Activated CD4-positive, alpha-beta T cell treated with anti-CD3 and anti-CD28 coated beads for 4 hours (primary cell): ENCODE results near the gene LEMD1.
A peak's percentile ranks its signal among the peaks of the same experiment; 100 is the strongest.
"Not testable (repeated sequence)": the region's sequence is repeated elsewhere in the genome, so short reads cannot be mapped to it uniquely, and the experiment has no call there.

Experiments used
- DNase-seq, 2 donors: peaks; one replicate each; pipeline ENCODE4 v3.0.0-alpha.2; 2020

Gene LEMD1

DNA sequence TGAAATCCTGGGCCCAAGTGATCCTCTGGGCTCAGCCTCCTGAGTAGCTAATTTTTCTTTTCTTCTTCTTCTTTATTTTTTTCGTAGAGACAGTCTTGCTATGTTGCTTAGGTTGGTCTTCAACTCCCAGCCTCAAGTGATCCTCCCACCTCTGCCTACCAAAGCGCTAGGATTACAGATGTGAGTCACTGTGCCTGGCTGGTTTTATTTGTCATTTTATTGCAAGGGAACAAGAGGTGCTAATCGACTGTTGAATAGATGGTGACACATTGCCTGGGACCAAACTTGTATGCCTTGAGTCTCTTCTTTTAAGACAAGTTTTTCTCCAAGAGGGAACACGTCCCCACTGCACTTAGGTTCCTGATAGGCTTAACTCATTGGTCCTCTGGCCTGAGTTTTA is 45.1 kb downstream of the LEMD1 start:
- DNase-seq = no peak

DNA sequence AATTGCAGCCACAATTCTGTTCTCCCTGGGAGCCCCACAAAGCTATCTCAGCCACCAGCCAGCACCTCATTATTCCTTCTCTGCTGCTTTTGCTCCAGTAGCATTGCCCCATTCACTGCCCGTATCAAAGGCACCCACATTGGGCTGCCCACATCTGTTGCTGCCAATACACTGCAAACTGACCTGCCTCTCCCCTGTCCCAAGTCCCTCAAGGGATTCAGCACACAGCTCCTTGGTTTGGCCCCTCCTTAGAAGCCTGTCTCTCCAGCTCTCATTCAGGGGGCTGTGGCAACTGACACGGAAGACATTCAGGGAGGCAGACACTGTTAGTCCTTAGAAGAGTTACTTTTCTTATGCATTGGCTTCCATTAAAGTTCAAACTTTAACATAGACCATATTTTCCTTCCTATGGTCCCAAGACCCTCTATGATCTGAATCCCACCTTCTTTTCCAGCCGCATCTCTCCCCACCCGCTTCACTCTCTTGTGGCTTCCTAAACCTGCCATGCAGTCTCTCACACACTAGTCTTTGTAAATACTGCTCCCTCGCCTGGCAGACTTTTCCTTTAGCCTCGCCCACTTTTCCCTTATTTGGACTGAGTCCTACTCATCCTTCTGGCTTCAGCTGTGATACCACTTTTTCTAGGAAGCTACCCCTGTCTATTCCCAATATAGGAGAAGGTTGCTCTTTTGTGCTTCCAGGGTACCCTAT is 45.9 kb downstream of the LEMD1 start:
- DNase-seq = no peak

DNA sequence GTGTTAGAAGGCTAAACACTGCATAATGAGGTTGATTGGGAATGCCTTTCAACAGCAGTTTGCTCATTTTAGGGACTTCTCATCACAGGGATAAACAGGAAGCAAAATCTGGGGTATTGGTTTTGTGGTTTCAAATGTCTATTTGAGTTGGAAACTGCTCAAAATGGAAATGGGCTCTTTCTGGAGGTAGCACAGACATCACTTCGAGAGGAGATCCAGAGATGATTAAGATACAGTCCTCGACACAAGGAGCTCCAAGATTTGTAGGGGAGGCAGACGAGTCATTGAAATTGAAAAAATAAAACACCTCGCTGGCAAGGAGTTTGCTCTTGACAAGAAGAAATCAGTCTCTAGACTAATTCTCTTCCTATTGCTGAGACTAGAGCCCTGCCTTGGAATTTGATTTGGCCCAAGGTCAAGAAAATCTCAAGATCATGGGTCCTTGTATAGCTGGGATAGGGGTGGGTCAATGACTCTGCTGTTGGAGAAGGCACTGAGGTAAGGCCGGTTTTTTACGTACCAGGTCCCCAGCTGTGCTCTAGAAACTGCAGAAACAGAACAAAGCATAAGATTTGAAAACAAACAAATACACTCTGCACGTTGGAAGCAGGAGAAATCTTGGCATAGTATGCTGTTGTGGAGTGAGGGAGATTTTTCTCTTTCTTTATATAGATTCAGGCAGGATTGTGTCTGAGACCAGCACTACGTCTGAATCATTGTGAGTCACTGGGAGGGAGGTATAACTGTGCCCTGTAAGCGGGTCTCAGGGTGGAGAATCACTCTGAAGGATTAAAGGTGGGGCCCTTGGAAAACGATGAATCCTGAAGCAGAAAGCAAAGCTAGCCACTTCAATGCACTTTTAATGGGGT is 47.4 kb downstream of the LEMD1 start:
- no peak for DNase-seq

DNA sequence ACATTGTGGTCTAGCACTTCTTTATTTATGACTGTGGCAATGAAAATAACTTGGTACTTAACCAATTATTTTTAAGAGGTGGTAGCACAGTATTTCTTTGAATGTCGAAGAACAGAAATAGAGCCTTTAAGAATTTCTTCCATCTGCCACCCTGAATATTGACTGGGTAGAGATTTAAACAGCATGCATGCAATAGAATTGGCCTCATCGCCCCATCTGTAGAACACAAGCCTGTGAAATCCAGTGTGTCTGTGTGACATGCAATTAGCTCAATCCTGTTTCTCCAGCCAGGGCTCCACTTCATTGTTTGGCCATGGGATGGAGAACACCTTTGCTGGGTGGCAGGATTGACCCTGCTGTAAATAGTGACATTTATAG is 48.1 kb downstream of the LEMD1 start:
- DNase-seq = no peak

DNA sequence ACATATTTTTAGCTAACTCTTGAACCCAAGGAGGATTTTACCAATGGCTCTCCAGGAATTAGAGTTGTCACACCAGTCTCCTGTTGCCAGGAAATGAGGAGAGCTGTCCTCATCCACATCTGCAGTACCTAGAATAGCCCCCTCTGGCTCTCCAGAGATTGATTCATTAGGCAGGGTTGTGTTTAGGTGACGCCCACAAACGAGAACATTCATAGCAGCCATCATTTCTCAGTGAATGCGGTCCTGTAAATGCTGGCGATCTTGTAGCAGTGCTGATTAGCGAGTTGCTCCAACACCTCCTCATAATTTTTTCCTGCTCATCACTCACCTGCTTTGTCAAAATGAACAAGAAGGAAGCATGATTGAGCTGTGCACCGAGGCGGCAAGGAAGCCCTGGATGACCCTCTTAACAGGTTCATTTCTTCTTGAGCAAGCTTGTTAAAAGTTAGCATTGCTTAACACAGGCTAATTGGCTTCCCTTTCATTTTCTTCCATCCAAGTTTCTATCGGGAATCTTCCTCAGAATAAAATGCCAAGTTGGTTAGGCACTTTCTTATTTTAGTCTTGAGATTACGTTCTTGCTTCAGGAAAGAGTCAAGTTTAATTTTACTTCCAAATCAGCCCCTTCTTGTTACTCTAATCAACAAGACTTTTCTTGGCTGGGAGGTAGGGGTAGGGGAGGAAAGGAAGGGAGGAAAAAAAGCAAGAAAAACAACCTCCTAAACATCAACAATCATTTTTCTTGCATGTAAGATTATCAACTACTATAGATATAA is 48.6 kb downstream of the LEMD1 start:
- DNase-seq = no peak

DNA sequence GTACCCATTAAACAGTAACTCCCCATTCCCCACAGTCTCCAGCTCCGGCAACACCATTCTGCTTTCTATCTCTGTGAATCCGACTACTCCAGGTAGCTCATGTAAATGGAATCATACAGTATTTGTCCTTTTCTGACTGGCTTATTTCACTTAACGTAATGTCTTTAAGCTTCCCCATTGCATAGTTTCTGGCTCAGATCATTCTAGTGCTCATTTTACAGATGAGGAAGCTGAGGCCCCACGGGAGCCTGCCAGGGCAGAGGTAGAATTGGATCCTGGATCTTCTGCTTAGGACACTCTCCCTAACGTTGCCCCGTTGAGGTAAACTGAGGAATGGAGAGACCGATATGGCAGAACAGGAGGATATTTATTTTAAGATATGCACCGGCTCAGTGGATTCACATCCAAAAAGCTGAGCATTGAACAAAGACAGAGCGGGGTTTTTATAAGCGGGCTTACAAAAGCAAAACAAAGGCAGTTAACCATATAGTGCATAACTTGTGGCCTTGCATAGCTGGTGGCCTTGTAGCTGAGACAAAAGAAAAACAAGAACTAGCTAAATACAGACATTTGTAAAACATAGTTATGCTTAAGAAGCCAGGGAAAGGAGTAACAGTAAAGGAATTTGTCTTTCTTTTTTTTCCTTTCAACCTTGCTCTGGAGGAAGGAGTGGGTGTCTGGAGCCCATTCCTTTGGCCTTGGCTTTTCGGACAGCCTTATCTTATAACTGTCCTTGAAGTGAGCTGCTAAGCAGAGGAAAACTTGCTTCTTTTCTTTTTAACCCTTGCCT is 49.8 kb downstream of the LEMD1 start:
- no peak for DNase-seq

DNA sequence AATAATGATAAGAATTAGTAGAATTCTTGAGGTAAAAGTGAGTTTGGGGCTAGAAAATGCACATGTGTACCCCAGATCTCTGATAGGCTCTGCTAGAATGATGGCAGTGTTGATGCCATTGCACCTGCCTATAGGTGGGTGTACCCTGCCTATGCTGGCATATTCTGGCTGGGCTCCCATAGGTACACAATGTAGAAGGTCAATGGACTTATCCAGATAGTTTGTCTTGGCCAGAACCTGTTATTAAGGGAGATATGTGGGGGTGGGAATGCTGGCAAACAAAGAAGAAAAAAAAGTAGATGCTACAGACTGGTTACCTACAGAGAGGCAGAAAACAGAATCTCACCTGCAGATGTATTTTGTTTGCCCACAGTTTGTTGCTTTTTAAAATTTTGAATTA is 51.1 kb downstream of the LEMD1 start:
- no peak for DNase-seq

DNA sequence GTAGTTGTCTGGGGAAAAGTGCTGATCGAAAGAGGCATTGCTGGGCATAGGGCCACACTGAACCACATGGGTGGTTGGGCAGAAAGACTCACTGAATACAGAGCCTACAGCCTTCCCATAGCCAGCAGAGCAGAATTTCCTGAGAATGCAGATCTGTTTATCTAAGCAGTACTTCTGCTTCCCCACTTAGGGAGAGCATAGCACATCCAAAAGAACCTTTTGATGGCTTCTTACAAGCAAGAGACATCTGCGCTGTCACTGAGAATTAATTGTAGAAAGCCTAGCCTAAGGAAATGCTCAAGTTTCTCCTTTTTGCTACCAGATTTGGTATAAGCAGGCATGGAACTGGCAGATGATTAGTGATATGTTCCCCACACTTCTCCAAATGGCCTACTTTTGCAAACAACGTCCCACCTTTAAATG is 52.1 kb downstream of the LEMD1 start:
- no peak for DNase-seq

DNA sequence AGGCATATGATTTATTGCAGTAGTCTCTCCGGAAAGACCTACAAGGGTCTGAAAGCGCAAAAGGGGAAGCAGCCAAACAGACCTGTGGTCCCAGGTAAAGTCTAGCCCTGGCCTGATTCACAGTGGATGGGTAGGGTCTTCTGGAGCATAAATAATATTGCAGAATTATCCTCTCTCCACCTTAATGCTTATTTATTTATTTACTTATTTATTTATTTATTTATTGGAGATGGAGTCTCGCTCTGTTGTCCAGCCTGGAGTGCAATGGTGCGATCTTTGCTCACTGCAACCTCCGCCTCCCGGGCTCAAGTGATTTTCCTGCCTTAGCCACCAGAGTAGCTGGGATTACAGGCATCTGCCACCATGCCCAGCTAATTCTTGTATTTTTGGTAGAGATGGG is 53.4 kb downstream of the LEMD1 start:
- DNase-seq = no peak

DNA sequence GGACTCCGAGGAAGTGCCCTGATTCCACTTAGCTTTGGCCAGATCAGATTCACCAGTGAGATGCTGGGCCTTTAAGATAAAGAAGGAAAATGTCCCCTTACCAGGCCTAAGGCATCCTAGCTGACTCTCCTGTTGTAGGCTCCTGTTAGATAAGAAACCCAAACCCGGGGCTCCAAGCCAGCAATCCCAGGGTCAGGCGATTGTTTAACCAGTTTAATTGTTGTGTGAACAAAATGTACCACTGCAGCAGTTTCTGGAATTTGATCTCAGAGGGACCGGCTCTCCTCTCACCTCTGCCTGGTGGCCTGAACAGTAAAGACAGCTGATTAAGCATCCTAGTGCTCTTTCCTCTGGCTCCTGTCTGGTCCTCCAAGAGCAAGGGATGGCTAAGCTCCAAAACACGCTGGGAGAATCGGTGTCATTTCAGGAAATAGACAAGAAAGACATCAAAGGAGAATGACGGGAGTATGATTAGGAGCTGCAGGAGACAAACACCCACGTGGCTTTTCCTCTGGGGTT is 55.9 kb downstream of the LEMD1 start:
- DNase-seq = no peak

DNA sequence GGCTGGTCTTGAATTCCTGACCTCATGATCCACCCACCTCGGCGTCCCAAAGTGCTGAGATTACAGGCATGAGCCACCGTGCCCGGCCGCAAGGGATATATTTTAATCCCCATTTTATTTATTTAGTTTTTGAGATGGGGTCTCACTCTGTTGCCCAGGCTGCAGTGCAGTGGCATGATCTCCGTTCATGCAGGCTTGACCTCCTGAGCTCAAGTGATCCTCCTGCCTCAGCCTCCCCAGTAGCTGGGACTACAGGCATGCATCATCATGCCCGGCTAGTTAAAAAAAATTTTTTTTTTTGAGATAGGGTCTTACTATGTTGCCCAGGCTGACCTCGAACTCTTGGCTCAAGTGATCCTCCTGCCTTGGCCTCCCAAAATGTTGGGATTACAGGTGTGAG is 56.8 kb downstream of the LEMD1 start:
- DNase-seq = not testable (repeated sequence)

DNA sequence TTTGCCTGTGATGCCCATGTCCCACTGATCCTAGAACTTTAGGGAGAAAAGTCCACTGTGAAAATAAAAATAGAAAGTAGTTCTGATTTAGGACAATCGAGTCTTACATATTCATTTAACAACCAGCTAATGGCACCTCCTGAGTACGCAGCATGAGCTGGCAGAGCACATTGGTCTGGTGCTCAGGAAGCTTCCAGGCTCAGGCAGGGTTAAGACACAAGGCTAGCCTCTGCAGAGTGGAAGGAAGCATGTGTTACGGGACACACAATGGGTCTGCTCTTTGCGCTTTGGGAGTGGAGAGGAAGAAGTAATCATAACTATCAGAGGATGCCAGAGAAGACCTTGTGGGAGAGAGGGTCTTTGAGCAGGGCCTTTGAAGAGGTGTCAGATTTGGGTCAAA is 61.0 kb downstream of the LEMD1 start:
- no peak for DNase-seq

DNA sequence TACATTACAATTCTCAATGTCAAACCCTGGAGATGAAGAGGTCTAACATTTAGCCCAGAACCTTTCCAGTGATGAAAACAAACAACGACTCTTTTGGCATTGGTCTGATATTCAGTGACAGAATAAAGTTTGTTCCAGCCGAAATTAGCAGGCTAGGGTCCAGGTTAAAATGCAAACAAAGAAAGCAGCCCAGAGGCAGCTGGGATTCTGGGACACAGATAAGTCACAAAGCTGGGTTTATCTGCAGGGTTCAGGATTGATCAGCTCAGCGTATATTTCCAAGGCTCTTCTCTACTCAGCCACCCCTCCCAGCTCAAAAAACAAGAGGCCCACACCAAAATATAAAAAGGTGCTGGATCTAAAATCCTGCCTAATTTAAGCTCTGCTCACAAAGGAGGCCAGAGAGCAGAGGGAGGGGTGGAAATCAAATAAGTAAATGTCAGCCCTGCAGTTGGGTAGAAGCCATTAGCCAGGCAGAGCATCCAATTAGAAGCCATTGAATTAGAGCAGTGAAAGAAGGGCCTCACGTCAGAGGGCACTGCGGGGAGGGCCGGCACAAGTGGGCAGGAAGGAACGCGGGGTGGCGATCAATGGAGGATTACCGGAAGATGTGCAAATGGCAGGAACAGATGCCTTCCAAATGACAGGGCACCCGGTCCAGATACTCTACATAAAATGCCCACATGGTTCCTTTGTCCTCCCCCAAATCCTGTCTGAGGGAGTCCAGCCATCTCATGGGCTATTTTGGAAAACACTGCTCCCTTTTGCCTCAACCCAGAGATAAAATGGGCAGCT is 61.9 kb downstream of the LEMD1 start:
- DNase-seq = no peak

DNA sequence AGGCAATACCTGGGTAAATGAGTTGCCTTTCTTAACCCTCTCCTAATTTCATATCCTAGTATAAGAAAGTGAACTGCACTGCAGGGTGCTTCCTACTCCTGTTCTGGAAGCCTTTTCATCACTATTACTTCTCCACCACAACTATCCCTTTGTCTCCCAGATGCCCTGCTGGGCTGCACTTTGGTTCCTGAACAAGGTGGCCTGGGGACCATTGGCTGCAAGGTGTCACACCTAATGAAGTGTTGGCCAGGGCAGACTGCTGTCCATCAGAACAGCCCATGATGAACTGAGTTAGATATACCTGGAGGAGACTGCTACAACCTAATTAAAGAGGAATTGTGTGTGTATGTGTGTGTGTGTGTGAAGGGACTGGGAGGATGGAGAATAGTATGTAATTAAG is 63.3 kb downstream of the LEMD1 start:
- DNase-seq = no peak

DNA sequence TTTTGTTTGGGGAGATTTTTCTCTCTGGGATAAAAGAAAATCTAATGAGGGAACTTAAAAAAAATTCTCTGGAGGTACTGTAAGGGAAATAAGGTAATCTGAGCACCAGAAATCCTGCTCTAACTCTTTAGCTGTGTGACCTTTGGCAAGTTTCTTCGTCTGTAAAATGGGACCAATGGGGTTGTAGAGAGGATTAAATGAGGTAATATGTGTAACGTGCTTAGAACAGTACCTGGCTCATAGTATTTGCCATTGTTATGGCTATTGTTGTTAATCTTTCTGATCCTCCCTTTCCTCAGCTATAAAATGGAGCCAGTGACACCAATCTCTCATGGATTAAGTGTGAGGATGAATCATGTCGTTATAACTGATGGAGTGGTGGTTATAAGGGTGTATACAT is 64.3 kb downstream of the LEMD1 start:
- no peak for DNase-seq

DNA sequence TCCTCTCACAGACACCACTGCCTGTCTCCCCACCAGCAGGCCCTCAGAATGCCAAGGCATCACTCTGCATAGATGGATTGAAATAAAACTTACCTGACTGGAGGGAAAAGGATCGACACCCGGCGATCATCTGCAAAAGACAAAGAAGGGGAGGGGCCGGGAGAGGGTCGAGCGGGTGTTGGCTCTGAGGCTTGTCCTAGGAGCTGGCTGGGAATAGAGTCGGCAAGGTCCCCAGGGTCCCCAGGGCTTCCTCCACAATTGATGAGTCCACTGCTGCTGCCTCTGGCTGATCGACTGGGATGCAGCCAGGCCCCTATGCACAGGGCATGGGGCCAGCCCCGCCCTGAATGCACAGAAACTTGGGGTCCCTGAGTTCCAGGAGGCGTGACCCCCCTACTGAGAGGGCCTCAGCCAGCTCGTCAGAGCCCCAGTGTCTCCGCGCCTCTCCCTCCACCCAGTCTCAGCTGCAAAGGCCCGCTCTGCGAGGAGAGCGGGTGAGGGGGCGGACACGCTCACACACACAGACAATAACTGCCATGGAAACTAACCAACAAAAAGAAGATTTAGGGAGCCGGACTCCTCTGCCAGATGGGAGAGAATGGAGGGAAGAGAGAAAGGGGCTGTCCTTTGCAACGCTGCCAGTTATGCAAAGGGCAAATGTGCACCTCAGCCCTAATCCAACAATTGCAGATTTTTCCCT is 65.3 kb downstream of the LEMD1 start, which contains the start of gene KLHDC8A:
Gene KLHDC8A, minus strand, starts transcription at position 483 of the 700 bp plus-strand sequence. CDS start 13,318 bp downstream, outside the sequence.
- DNase-seq = no peak

DNA sequence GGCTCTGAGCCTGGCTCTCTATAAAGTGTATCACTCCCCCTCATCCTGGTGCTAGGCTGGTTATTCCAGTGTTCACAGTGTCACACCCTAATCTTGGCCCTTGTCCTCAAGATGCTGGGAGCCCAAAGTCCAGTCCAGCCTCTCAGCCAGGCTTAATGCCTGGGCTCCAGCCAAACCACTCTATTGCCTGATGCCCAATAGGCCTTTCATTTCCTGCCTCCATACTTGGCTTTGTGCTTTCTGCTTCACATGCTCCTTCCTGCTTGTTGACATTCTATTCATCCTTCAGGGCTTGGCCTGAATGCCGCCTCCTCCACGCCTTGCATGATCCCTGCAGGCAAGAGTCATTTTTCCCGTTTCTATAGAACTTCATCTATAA is 66.8 kb downstream of the LEMD1 start:
- DNase-seq = no peak

DNA sequence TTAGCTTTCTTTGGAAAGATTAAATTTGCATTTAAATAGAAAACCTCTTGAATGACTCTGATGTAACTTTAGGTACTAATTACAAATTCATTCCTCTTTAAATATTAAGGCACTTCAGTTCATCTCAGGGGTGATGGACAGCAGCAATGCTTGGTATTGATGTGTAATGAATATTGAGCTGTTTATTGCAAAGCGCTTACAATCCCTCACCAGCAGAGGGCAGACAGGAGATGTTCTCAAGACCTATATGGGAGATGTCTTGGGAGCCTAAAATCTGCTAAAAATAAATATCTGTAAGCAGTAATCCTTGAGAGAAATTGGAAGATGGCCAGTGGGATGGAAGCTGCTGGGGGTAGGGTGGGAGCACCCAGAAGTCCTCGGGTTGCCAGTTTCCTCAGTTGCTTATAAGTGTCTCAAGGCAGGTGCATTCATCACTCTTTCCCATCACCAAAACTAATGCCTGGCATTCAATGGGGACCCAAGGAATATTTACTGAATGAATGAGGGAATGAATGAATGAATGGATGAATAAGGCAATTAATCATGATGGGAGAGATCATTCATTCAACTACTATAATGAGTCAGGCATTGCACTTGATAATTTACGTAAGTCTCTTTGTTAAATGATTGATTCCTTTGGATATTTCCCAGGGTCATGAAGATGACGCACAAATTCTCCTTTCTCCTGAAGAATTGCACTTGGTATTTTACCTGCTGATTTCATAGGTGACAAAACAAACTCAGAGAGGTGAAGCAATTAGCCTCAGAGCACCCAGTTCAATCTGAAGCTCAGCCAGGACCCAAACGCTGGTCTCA is 67.4 kb downstream of the LEMD1 start:
- DNase-seq = peak; percentile 59 to 76

DNA sequence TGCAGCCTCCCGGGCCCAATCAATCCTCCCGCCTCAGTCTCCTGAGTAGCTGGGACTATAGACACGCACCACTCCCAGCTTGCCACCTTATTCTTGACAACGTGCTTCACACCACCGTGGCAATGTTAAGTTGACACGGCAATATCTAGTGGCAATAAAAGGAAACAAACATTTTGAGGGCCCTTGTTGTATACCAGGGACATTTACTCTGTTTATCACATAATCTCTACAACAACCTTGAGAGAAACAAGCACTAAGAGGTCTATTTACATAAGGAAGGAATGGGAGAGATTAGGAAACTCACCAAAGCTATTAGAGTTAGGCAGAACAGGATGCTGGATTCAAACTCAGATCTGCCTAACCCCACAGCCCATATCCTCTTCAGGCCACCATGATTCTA is 68.2 kb downstream of the LEMD1 start:
- no peak for DNase-seq

DNA sequence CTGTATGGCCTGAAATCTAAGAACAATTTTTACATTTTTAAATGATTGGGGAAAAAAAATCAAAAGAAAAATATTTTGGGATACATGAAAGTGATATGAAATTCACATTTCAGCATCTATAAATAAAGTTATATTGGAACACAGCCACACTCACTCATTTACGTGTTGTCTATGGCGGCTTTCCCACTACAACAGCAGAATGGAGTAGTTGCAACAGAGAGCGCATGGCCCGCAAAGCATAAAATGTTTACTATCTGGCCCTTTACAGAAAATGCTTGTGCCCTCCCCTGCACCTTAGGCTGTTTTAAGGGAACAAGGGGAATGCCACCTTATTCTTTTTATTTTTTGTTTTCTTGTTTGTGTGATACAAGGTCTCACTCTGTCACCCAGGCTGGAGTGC is 68.7 kb downstream of the LEMD1 start:
- no peak for DNase-seq
